GM12891 (cell line): ENCODE results near the gene HOXB6.

Experiments
- POLR2A ChIP-seq: IDR thresholded peaks from 2 replicates; pipeline ENCODE4 v1.6.1; 2011; ENCODE audit warnings: low read depth, low read length, control low read depth
- POLR2AphosphoS5 ChIP-seq: IDR thresholded peaks from 2 replicates; pipeline ENCODE4 v1.6.1; 2011; ENCODE audit warnings: low read depth, low read length, control low read depth
- POU2F2 ChIP-seq: IDR thresholded peaks from 2 replicates; pipeline ENCODE4 v1.6.1; 2011; ENCODE audit warnings: low read depth, mild to moderate bottlenecking, control low read depth, low read length, moderate library complexity
- SPI1 ChIP-seq: IDR thresholded peaks from 2 replicates; pipeline ENCODE4 v1.6.1; 2011; ENCODE audit warnings: low read depth, low read length, control low read depth

DNA sequence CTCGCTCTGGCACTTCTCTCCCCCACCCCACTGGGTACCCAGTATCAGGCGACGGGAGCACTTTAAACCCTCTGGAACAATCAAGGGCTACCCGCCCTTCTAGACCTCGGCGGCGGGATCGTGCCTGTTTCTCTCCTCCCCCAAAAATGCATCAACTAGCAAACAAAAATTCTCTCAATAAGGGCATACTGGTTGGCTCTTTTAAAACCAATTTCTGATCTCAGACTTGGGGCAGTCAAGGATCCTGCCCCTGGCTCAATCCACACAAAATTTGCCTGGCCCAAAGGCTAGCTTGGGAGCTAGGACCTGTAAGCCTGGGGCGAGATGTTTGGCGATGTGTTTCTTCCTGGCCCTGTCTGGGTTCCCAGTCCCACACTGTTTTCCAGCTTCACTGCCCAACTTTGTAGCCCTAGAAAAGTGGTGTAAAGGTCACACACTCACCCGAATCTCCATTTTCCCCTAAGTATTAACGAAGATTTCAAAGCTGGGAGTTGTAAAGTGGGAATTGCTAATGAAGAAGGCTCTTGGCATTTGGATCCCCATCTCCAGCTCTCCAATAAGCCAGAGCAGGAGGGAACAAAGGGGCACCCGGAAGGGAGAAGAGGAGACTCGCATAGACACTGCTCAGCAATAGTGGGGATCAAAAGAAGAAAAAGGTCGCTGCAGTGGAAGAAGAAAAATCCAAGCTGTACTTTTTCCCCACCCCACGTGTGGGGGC, 45.5 kb downstream of the HOXB6 start:
- TF ChIP-seq POLR2A: no peak
- TF ChIP-seq POLR2AphosphoS5: no peak
- TF ChIP-seq POU2F2: no peak
- no peak for TF ChIP-seq SPI1
